ENCODE results near the gene PTPRD.

DNA sequence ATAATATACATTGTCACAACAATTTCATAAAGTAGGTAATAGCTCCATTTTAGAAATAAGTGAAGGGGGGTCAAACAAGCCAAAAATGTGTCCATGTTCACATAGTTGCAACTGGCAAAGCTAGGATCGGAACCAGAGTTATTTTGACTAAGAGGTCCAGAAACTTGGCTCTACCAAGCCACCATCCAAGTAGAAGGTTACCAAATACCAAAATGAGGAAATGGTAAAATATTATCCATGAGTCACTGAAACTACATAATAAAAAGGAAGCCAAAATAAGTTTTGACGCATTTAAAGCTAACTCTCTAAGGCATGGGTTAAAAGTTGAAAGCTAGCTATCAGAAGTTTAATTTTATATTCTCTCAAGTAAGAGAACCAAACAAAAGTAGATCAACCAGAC, 1926.3 kb downstream of the PTPRD start:
- TF ChIP-seq POLR2A (IDR thresholded peaks at IDR 0.05; ENCODE audit: borderline replicate concordance, extremely low read depth, insufficient read depth, insufficient read length), result no peak
- TF ChIP-seq SIN3A (IDR thresholded peaks at IDR 0.05; ENCODE audit: low read depth), result no peak
- TF ChIP-seq ZBTB33 (IDR thresholded peaks at IDR 0.05; ENCODE audit: extremely low read depth, insufficient replicate concordance, low read length), result no peak
- TF ChIP-seq CTCF (IDR thresholded peaks at IDR 0.05 in 2 of 3, conservative IDR thresholded peaks at IDR 0.05 in 1 of 3; ENCODE audit: borderline replicate concordance in 1 of 3, insufficient read depth in 1 of 3, low read depth in 2 of 3, low read length in 2 of 3), result no peak
- TF ChIP-seq POLR2AphosphoS5 (IDR thresholded peaks at IDR 0.05; ENCODE audit: low read depth, low read length), result no peak
- TF ChIP-seq SRF (IDR thresholded peaks at IDR 0.05; ENCODE audit: low read depth), result no peak
- TF ChIP-seq REST (IDR thresholded peaks at IDR 0.05; ENCODE audit: low read depth), result no peak
- TF ChIP-seq EGR1 (IDR thresholded peaks at IDR 0.05; ENCODE audit: low read depth), result no peak
